Measurements from ENCODE around the gene ENO4.

The ENO4 gene

DNA sequence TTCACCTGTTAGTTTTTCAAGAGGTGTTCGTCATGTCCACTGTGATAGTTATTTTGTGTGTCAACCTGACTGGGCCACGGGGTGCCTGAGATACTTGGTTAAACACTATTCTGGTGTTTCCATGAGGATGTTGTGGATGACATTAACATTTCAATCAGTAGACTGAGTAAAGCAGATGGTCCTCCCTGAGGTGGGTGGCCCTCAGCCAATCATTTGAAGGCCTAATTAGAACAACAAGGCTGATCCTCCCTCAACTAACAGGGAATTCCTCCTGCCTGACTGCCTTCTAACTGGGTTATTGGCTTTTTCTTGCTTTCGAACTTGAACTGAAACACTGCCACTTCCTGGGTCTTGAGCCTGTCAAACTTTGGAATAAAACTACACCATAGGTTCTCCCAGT, 75.8 kb downstream of the ENO4 start:
- DNase-seq, result no peak
- Histone ChIP-seq H3K36me3 (ENCODE audit: control insufficient read depth in 1 of 2, insufficient read depth in 2 of 2, low read length in 2 of 2) (peaks cover 3% of the 10 kb centered on the region in 2 experiments), H4K8ac (ENCODE audit: low read depth, low read length) (no peak overlapping the region), H3K18ac (ENCODE audit: low read length) (no peak overlapping the region), H4K12ac (ENCODE audit: low read depth, low read length) (no peak overlapping the region), H3K14ac (ENCODE audit: low read length) (no peak overlapping the region), H3K79me2 (ENCODE audit: control insufficient read depth, insufficient read depth, low read length, poor library complexity) (no peaks in the 10 kb centered on the region), H3K4me3 (ENCODE audit: low read depth, low read length) (no peak overlapping the region), H4K91ac (ENCODE audit: low read depth, low read length) (no peak overlapping the region), H3K4me1 (ENCODE audit: control insufficient read depth in 1 of 2, insufficient read depth in 2 of 2, low read length in 2 of 2) (no peaks in the 10 kb centered on the region), H2BK120ac (ENCODE audit: insufficient read depth, low read length, poor library complexity) (no peak overlapping the region), H2BK12ac (ENCODE audit: low read length) (no peak overlapping the region), H3K4ac (ENCODE audit: low read depth, low read length) (no peak overlapping the region), H3K79me1 (ENCODE audit: low read length) (no peaks in the 10 kb centered on the region), H2BK5ac (ENCODE audit: low read depth, low read length, poor library complexity) (no peak overlapping the region), H3K23ac (ENCODE audit: low read length) (no peak overlapping the region), H3K4me2 (ENCODE audit: low read length) (no peak overlapping the region), H2AK5ac (ENCODE audit: low read length) (no peak overlapping the region), H2AFZ (ENCODE audit: insufficient read depth, low read length, poor library complexity) (no peak overlapping the region), H3K9me3 (ENCODE audit: insufficient read depth, low read depth, low read length) (no peaks in the 10 kb centered on the region), H3K27ac (ENCODE audit: low read depth, low read length) (no peak overlapping the region), H3K9ac (ENCODE audit: low read length) (no peak overlapping the region), H3K27me3 (ENCODE audit: insufficient read depth, low read length) (no peaks in the 10 kb centered on the region)
- WGBS (ENCODE audit: extremely low coverage, insufficient coverage, insufficient read length), result no CpG with 5 or more reads among the region's 3 CpGs

DNA sequence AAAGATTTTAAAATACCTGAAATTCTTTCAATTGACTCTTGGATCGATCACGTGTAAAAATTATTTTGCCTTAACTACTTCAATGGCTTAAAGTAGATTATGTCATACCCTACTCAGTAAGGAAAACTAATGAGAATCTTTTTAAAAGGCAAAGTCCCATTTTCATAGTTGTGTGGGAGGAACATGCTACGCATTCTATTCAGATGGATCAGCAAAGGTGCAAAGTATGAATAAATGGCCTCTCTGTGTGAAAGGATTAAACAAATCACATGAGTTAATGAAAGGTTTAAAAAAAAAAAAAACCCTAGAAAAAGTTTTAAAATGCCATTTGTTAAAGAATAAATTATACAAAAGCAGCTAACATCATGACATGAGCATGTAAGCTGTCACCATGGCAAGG, 77.1 kb downstream of the ENO4 start:
- H3K23ac ChIP-seq (ENCODE audit: low read length), result no peak overlapping the region

DNA sequence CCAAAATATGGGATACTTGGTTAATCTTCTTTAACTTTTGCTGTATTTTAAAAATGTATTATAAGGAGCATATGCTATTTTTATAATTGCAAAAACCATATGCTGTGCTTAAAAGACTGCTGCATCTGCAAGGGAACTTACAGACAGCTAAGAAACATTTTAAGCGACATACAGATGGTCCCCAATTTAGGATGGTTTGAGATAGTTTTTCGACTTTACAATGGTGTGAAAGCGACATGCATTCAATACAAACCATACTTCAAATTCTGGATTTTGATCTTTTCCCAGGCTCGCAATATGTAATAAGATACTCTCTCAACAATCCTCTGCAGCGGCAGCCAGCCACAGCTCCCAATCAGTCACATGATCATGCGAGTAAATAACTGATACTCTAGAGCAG, 82.5 kb downstream of the ENO4 start:
- Histone ChIP-seq H3K27me3 (ENCODE audit: insufficient read depth, low read length) (no peaks in the 10 kb centered on the region), H4K12ac (ENCODE audit: low read depth, low read length) (no peak overlapping the region), H2BK120ac (ENCODE audit: insufficient read depth, low read length, poor library complexity) (no peak overlapping the region), H3K36me3 (ENCODE audit: control insufficient read depth in 1 of 2, insufficient read depth in 2 of 2, low read length in 2 of 2) (peaks cover 3 to 8% of the 10 kb centered on the region in 2 experiments), H3K79me1 (ENCODE audit: low read length) (no peaks in the 10 kb centered on the region), H3K14ac (ENCODE audit: low read length) (no peak overlapping the region), H3K9me3 (ENCODE audit: insufficient read depth, low read depth, low read length) (peaks cover 3% of the 10 kb centered on the region), H3K4me3 (ENCODE audit: low read depth, low read length) (no peak overlapping the region), H3K18ac (ENCODE audit: low read length) (no peak overlapping the region), H3K4me1 (ENCODE audit: control insufficient read depth in 1 of 2, insufficient read depth in 2 of 2, low read length in 2 of 2) (no peaks in the 10 kb centered on the region), H2BK12ac (ENCODE audit: low read length) (no peak overlapping the region), H3K23ac (ENCODE audit: low read length) (no peak overlapping the region), H3K9ac (ENCODE audit: low read length) (no peak overlapping the region), H3K4me2 (ENCODE audit: low read length) (no peak overlapping the region), H3K4ac (ENCODE audit: low read depth, low read length) (no peak overlapping the region), H4K91ac (ENCODE audit: low read depth, low read length) (no peak overlapping the region), H2BK5ac (ENCODE audit: low read depth, low read length, poor library complexity) (no peak overlapping the region), H4K8ac (ENCODE audit: low read depth, low read length) (no peak overlapping the region), H3K79me2 (ENCODE audit: control insufficient read depth, insufficient read depth, low read length, poor library complexity) (no peaks in the 10 kb centered on the region), H3K27ac (ENCODE audit: low read depth, low read length) (no peak overlapping the region), H2AFZ (ENCODE audit: insufficient read depth, low read length, poor library complexity) (no peak overlapping the region), H2AK5ac (ENCODE audit: low read length) (no peak overlapping the region)
- DNase-seq, result no peak
- no CpG with 5 or more reads among the region's 6 CpGs for WGBS (ENCODE audit: extremely low coverage, insufficient coverage, insufficient read length)

More for the DNA sequence above, 77.1 kb downstream of the ENO4 start:
- Histone ChIP-seq H2BK120ac (ENCODE audit: insufficient read depth, low read length, poor library complexity) (no peak overlapping the region), H2AFZ (ENCODE audit: insufficient read depth, low read length, poor library complexity) (no peak overlapping the region), H3K4me2 (ENCODE audit: low read length) (no peak overlapping the region), H3K18ac (ENCODE audit: low read length) (no peak overlapping the region), H2BK5ac (ENCODE audit: low read depth, low read length, poor library complexity) (no peak overlapping the region), H3K9me3 (ENCODE audit: insufficient read depth, low read depth, low read length) (no peaks in the 10 kb centered on the region), H3K27ac (ENCODE audit: low read depth, low read length) (no peak overlapping the region), H4K12ac (ENCODE audit: low read depth, low read length) (no peak overlapping the region), H3K4me1 (ENCODE audit: control insufficient read depth in 1 of 2, insufficient read depth in 2 of 2, low read length in 2 of 2) (no peaks in the 10 kb centered on the region), H4K8ac (ENCODE audit: low read depth, low read length) (no peak overlapping the region), H3K79me2 (ENCODE audit: control insufficient read depth, insufficient read depth, low read length, poor library complexity) (no peaks in the 10 kb centered on the region), H3K4ac (ENCODE audit: low read depth, low read length) (no peak overlapping the region), H4K91ac (ENCODE audit: low read depth, low read length) (no peak overlapping the region), H3K79me1 (ENCODE audit: low read length) (no peaks in the 10 kb centered on the region), H2BK12ac (ENCODE audit: low read length) (no peak overlapping the region), H3K14ac (ENCODE audit: low read length) (no peak overlapping the region), H3K4me3 (ENCODE audit: low read depth, low read length) (no peak overlapping the region), H3K9ac (ENCODE audit: low read length) (no peak overlapping the region), H2AK5ac (ENCODE audit: low read length) (no peak overlapping the region), H3K27me3 (ENCODE audit: insufficient read depth, low read length) (no peaks in the 10 kb centered on the region), H3K36me3 (ENCODE audit: control insufficient read depth in 1 of 2, insufficient read depth in 2 of 2, low read length in 2 of 2) (peaks cover 1 to 7% of the 10 kb centered on the region in 2 experiments)
- DNase-seq, result peak in 1 of 2 donors; percentile 22
- no CpG with 5 or more reads among the region's 3 CpGs for WGBS (ENCODE audit: extremely low coverage, insufficient coverage, insufficient read length)

Measured in trophoblast cell (in vitro differentiated cells and primary cell).